A673 (cell line): Measurements from ENCODE around the gene FBN1. TPM values are rescaled to one million over a fixed set of nuclear protein-coding genes. Genes with fewer than 3 reads are reported as not detected.
A peak's percentile ranks its signal among the peaks of the same experiment; 100 is the strongest.

Source experiments
- BruUV-seq: library from RNA; stranded (reverse); fragments of 400-500 nt; replicated peaks from 2 replicates; lab custom pipeline; 2021; lab: Mats Ljungman, UMichigan
- CTCF ChIA-PET: fragments of 300-600 bp; sonication (Branson Sonifier 250); formaldehyde crosslinking; loops from one replicate; lab custom pipeline; 2022; ENCODE audit warnings: antibody characterized with exemption; lab: Charles Lee
- POLR2A ChIA-PET: fragments of 300-600 bp; sonication (Branson Sonifier 250); formaldehyde crosslinking; loops from one replicate; lab custom pipeline; 2022; ENCODE audit warnings: antibody characterized with exemption; ENCODE audit not compliant: low non-redundant PET; lab: Charles Lee
- DNase-seq: peaks from one replicate; pipeline ENCODE4 v3.0.0-alpha.2; 2015; ENCODE audit warnings: low spot score
- H3K27ac ChIP-seq: fragments of 200-600 bp; sonication (generic); 2 replicates; pipeline ENCODE4 v1.5.1; 2016; ENCODE audit warnings: mixed run types, low read depth, mild to moderate bottlenecking, mixed read lengths, antibody characterized with exemption, low read length; ENCODE audit not compliant: poor library complexity, severe bottlenecking
- H3K27me3 ChIP-seq: fragments of 200-600 bp; sonication (generic); replicated peaks from 2 replicates; pipeline ENCODE4 v1.6.1; 2017; ENCODE audit warnings: mixed run types, low read depth, mild to moderate bottlenecking, mixed read lengths, antibody characterized with exemption, low read length; ENCODE audit not compliant: insufficient read depth, poor library complexity
- H3K36me3 ChIP-seq: fragments of 200-600 bp; sonication (generic); 2 replicates; pipeline ENCODE4 v1.6.1; 2016; ENCODE audit warnings: mixed run types, mild to moderate bottlenecking, mixed read lengths, antibody characterized with exemption, low read length; ENCODE audit not compliant: insufficient read depth, poor library complexity, severe bottlenecking
- H3K4me1 ChIP-seq: fragments of 200-600 bp; sonication (generic); 2 replicates; pipeline ENCODE4 v1.6.1; 2017; ENCODE audit warnings: mixed run types, mild to moderate bottlenecking, mixed read lengths, antibody characterized with exemption, low read length; ENCODE audit not compliant: insufficient read depth, poor library complexity, severe bottlenecking
- H3K4me3 ChIP-seq: fragments of 200-600 bp; sonication (generic); 2 replicates; pipeline ENCODE4 v1.5.1; 2016; ENCODE audit warnings: low read depth, mixed run types, mild to moderate bottlenecking, mixed read lengths, low read length; ENCODE audit not compliant: poor library complexity, severe bottlenecking
- H3K9me3 ChIP-seq: fragments of 200-600 bp; sonication (generic); 2 replicates; pipeline ENCODE4 v1.6.1; 2016; ENCODE audit warnings: mixed run types, low read depth, mild to moderate bottlenecking, mixed read lengths, antibody characterized with exemption, low read length; ENCODE audit not compliant: poor library complexity, severe bottlenecking
- EZH2 ChIP-seq: fragments of 200-600 bp; sonication (generic); IDR thresholded peaks from 2 replicates; pipeline ENCODE4 v1.6.1; 2017; ENCODE audit warnings: borderline replicate concordance, low read depth, mild to moderate bottlenecking, mixed read lengths, antibody characterized with exemption, low read length; ENCODE audit not compliant: poor library complexity, severe bottlenecking
- intact Hi-C: fragments of 100-400 bp; cut with micrococcal nuclease; formaldehyde crosslinking; loops from one replicate; pipeline ENCODE4 v1.10.0; 2022; ENCODE audit not compliant: unreplicated experiment
- total RNA-seq: library from RNA; stranded (reverse); gene quantifications from 2 replicates; pipeline ENCODE4 v1.2.3, GENCODE V29; 2021
- TF ChIP-seq, protein P1 (sequence below): fragments of 300-800, 200-600 bp; sonication (generic); conservative IDR thresholded peaks from 2 replicates; pipeline ENCODE4 v1.5.1; 2017; ENCODE audit warnings: low read depth, mild to moderate bottlenecking, antibody characterized with exemption, low read length, moderate library complexity, mixed read lengths

FBN1 gene
- total RNA-seq, 1 experiment from 2014 or later, result 25.4 TPM

DNA sequence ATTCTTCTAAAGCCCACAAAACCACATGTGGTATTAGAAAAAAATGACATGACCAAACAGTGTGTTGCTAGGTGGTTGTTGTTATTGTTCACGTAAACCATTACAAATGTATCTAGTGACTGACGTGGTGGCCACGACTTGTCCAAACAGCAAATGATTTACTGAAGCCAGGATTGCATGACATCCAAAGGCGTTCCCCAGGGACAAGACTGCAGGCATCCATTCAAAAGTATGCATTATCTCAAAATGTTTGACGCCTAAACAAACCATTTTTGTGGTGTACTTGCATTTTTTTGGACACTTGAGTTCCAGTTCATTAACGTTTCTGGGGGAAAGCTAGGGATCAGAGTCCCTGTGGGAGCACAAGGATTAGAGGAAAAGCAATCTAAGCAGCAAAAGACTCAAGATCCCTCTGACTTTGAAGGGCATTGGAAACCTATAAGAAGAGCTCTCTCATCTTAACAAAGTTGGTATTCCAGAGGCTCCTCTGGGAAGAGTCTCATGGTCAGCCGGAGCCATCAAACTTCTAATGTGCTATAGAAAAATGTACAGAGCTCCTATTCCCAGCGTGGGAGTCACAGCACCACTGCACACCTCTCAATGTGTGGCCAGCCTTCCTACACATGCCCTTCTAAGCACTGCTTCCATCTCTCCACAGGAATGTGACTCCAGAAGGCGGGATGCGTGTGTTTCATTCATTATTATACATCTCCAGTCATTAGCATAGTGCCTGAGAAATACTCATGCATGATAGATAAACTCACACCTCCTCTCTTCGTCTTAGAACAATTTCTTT lies 62.9 kb downstream of the FBN1 start:
- no TSS peak for BruUV-seq
- TF ChIP-seq EZH2, result no peak
- TF ChIP-seq, protein P1, sequence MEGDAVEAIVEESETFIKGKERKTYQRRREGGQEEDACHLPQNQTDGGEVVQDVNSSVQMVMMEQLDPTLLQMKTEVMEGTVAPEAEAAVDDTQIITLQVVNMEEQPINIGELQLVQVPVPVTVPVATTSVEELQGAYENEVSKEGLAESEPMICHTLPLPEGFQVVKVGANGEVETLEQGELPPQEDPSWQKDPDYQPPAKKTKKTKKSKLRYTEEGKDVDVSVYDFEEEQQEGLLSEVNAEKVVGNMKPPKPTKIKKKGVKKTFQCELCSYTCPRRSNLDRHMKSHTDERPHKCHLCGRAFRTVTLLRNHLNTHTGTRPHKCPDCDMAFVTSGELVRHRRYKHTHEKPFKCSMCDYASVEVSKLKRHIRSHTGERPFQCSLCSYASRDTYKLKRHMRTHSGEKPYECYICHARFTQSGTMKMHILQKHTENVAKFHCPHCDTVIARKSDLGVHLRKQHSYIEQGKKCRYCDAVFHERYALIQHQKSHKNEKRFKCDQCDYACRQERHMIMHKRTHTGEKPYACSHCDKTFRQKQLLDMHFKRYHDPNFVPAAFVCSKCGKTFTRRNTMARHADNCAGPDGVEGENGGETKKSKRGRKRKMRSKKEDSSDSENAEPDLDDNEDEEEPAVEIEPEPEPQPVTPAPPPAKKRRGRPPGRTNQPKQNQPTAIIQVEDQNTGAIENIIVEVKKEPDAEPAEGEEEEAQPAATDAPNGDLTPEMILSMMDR, result no peak
- no peak overlapping the region for H3K27ac ChIP-seq
- no peaks in the 10 kb centered on the region for H3K27me3 ChIP-seq
- DNase-seq, result peak; percentile 81
- no peaks in the 10 kb centered on the region for H3K9me3 ChIP-seq
- no peaks in the 10 kb centered on the region for H3K36me3 ChIP-seq
- intact Hi-C loops, result no loop called here
- H3K4me1 ChIP-seq, result peaks cover 31% of the 10 kb centered on the region
- CTCF ChIA-PET, result interaction anchor here (1.0 kb wide), 1 partner anchor 66 kb away, joined by 16 read pairs; no protein-coding TSS in a partner anchor
- POLR2A ChIA-PET, result no interaction called here
- H3K4me3 ChIP-seq, result no peak overlapping the region

DNA sequence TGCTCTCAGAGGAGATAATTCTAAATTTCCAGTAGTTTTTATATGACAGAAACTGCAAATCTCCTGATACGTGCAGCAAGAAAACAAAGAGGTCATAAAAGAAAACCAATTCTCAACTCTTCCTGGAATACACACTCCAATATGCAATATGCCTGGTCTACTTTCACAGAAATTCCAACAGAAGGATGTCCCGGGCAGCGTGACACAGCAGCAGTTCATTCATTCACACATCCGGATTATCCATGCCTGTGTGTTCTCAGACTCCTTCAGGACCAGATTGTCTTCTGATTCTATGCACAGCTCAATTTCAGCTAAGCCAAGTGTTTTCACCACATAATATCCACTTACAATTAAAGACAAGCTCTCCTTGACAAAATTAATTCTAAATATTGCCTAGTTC lies 64.3 kb downstream of the FBN1 start:
- H3K4me3 ChIP-seq, result no peak overlapping the region
- H3K4me1 ChIP-seq, result peaks cover 26% of the 10 kb centered on the region
- no peaks in the 10 kb centered on the region for H3K27me3 ChIP-seq
- H3K9me3 ChIP-seq, result no peaks in the 10 kb centered on the region
- ChIA-PET POLR2A (no interaction called here), CTCF (no interaction called here)
- no peaks in the 10 kb centered on the region for H3K36me3 ChIP-seq
- no peak for TF ChIP-seq EZH2
- TF ChIP-seq, protein P1, result no peak
- no peak overlapping the region for H3K27ac ChIP-seq
- no peak for DNase-seq
- intact Hi-C loops, result no loop called here
- no TSS peak for BruUV-seq

DNA sequence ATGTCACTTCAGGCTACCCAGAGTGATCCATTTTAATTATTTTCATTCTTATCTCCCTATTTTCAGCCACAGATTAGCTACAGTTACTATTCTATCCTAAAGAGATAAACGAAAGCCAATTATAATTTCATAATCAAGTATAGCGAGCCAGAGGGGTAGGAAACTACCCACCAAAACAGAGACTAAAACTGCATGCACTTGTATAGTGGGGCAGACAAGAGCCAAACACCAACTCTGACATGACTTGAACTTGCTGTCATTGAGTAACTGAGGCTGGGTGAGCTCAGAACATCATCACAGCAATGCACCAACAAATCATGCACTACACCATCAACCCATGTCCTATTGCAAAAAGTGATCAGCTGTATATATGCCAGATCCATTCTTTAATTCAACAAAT lies 64.8 kb downstream of the FBN1 start:
- DNase-seq, result no peak
- Histone ChIP-seq H3K27ac (no peak overlapping the region), H3K4me1 (peaks cover 26% of the 10 kb centered on the region), H3K36me3 (no peaks in the 10 kb centered on the region), H3K27me3 (no peaks in the 10 kb centered on the region), H3K4me3 (no peak overlapping the region), H3K9me3 (no peaks in the 10 kb centered on the region)
- POLR2A ChIA-PET, result no interaction called here
- TF ChIP-seq, protein P1, result no peak
- TF ChIP-seq EZH2, result no peak
- CTCF ChIA-PET, result no interaction called here
- intact Hi-C loops, result no loop called here
- no TSS peak for BruUV-seq
